ENCODE results near the gene RFWD3. TPM values are rescaled to one million over a fixed set of nuclear protein-coding genes. Genes with fewer than 3 reads are reported as not detected.

Gene RFWD3
- total and polyA plus RNA-seq, 3 donors from 2014 or later: 57.2 to 100 (median 66.8) TPM

- TF ChIP-seq POLR2A (IDR thresholded peaks at IDR 0.05): no peak
- TF ChIP-seq, protein P1, sequence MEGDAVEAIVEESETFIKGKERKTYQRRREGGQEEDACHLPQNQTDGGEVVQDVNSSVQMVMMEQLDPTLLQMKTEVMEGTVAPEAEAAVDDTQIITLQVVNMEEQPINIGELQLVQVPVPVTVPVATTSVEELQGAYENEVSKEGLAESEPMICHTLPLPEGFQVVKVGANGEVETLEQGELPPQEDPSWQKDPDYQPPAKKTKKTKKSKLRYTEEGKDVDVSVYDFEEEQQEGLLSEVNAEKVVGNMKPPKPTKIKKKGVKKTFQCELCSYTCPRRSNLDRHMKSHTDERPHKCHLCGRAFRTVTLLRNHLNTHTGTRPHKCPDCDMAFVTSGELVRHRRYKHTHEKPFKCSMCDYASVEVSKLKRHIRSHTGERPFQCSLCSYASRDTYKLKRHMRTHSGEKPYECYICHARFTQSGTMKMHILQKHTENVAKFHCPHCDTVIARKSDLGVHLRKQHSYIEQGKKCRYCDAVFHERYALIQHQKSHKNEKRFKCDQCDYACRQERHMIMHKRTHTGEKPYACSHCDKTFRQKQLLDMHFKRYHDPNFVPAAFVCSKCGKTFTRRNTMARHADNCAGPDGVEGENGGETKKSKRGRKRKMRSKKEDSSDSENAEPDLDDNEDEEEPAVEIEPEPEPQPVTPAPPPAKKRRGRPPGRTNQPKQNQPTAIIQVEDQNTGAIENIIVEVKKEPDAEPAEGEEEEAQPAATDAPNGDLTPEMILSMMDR (IDR thresholded peaks at IDR 0.05): peak in 1 of 3 experiments; percentile 58
- no peaks in the 10 kb centered on the region for H3K36me3 ChIP-seq (ENCODE audit: low read depth, missing control alignments)
- intact Hi-C loops (cut with DNase I; ENCODE audit: low total_unique reads): no loop called here
Measured at GRCh38 chr16:74650966-74651567, 15.6 kb downstream of the RFWD3 start.

GRCh38 chr16:74649839-74650504 lies 16.7 kb downstream of the RFWD3 start:
- WGBS, 2 donors: 59 to 87% methylated on average over 1 of the region's 1 CpG
- Histone ChIP-seq H3K4me3 (no peak overlapping the region), H3K9me3 (no peaks in the 10 kb centered on the region), H3K4me1 (no peaks in the 10 kb centered on the region), H3K27ac (no peak overlapping the region), H3K27me3 (no peaks in the 10 kb centered on the region), H3K36me3 (ENCODE audit: low read depth, missing control alignments) (no peaks in the 10 kb centered on the region)
- TF ChIP-seq, protein P1 (IDR thresholded peaks at IDR 0.05): no peak
- TF ChIP-seq POLR2A (IDR thresholded peaks at IDR 0.05): no peak
- no peak for DNase-seq
- intact Hi-C loops (cut with DNase I; ENCODE audit: low total_unique reads): no loop called here

More at GRCh38 chr16:74650966-74651567, 15.6 kb downstream of the RFWD3 start:
- Histone ChIP-seq H3K4me3 (no peak overlapping the region), H3K4me1 (no peaks in the 10 kb centered on the region), H3K27ac (no peak overlapping the region), H3K9me3 (no peaks in the 10 kb centered on the region), H3K27me3 (no peaks in the 10 kb centered on the region)
- 88% methylated on average over 6 of the region's 6 CpGs for WGBS, 2 donors
- DNase-seq: no peak

- 95% methylated on average over 8 of the region's 8 CpGs for WGBS, 2 donors
- no peak for DNase-seq
- H3K36me3 ChIP-seq (ENCODE audit: low read depth, missing control alignments): peaks cover 4% of the 10 kb centered on the region
Measured at GRCh38 chr16:74641969-74642368, 24.7 kb downstream of the RFWD3 start.

DNA sequence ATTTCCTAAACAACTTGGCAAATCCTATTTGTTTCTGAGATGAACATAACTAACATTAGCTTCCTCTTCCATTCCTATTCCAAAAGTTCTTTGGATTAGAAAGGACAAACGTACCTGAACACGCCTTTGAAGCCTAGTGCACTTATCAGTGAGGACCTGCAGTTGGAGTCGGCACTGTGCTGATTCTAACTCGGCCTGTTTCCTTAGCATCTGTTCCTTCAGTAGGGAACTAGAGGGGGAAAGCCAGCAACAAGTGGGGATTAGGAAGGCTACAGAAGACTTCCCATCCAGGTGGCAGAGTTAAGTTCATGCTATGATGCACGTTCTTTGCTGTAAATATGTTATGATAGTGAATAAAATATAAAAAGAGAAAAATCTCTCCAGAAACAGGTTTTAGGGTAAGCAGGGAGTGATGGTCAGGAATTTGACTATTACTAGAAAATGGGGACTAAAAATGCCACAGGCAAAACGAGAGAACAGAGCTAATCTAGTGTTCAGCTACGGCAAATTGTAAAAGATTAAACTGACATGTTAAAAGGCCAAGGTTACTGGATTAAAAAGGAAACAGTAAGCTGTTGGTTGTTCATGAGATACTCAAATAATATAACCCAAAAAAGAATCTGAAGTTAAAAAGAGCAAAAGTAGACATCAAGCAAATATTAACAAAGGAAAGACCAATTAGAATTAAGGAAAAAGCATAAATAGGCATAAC lies 28.8 kb downstream of the RFWD3 start:
- Histone ChIP-seq H3K4me1 (no peaks in the 10 kb centered on the region), H3K27ac (no peak overlapping the region), H3K27me3 (no peaks in the 10 kb centered on the region), H3K9me3 (no peaks in the 10 kb centered on the region), H3K4me3 (no peak overlapping the region), H3K36me3 (ENCODE audit: low read depth, missing control alignments) (no peaks in the 10 kb centered on the region)
- no peak for TF ChIP-seq POLR2A (IDR thresholded peaks at IDR 0.05)
- TF ChIP-seq, protein P1 (IDR thresholded peaks at IDR 0.05): no peak
- WGBS, 2 donors: 53 to 64% methylated on average over 7 of the region's 7 CpGs
- no peak for DNase-seq
- intact Hi-C loops (cut with DNase I; ENCODE audit: low total_unique reads): no loop called here

More at GRCh38 chr16:74641969-74642368, 24.7 kb downstream of the RFWD3 start:
- H3K27ac ChIP-seq: no peak overlapping the region
- H3K27me3 ChIP-seq: no peaks in the 10 kb centered on the region
- TF ChIP-seq, protein P1 (IDR thresholded peaks at IDR 0.05): no peak
- no peak for TF ChIP-seq POLR2A (IDR thresholded peaks at IDR 0.05)
- no peak overlapping the region for H3K4me3 ChIP-seq
- intact Hi-C loops (cut with DNase I; ENCODE audit: low total_unique reads): no loop called here
- no peaks in the 10 kb centered on the region for H3K4me1 ChIP-seq
- H3K9me3 ChIP-seq: no peaks in the 10 kb centered on the region

Data from testis (tissue), 3 donors.